ENCODE measurements around the gene CHD3. TPM values are rescaled to one million over a fixed set of nuclear protein-coding genes. Genes with fewer than 3 reads are reported as not detected.

CHD3 gene
- total and polyA plus RNA-seq, 8 donors = 35.9 to 143 (median 45.3) TPM

DNA sequence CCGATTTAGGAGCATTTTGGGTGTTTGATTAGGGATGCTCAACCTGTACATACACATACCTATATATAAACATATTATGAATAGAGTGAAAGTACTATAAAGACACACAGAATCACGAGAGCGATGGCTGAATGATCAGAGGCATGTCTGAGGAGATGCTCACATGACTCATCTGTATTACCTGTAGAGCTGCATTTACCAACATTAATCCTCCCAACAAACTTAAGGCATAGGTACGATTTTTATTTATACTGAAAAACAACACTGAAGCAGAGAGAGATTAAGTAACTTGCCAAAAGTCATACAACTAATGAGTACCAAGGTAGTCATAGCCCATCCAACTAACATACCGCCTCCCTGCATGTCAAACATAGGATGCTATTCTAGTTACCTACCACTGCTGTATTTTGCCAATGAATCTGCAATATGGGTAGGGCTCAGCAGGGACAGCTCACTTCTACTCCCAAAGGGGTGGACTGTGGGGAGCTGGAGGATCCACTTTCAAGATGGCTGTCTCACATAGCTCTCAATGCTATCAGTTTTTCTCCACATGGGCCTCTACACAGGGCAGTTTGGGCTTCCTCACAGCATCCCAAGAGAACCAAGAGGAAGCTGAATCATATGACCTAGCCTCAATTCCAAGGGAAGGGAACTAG lies 23.5 kb upstream of the CHD3 start:
- intact Hi-C loops (cut with DNase I) = loop anchor here in 2 of 3 donors (5.0 to 10.0 kb wide), 2 partner anchors 117 to 120 kb away; no protein-coding TSS in a partner anchor
- Histone ChIP-seq H3K9me3 (no peaks in the 10 kb centered on the region), H3K27ac (no peak overlapping the region), H3K4me3 (no peak overlapping the region), H3K4me1 (no peaks in the 10 kb centered on the region), H3K36me3 (no peaks in the 10 kb centered on the region), H3K27me3 (no peaks in the 10 kb centered on the region)
- TF ChIP-seq, protein P1, sequence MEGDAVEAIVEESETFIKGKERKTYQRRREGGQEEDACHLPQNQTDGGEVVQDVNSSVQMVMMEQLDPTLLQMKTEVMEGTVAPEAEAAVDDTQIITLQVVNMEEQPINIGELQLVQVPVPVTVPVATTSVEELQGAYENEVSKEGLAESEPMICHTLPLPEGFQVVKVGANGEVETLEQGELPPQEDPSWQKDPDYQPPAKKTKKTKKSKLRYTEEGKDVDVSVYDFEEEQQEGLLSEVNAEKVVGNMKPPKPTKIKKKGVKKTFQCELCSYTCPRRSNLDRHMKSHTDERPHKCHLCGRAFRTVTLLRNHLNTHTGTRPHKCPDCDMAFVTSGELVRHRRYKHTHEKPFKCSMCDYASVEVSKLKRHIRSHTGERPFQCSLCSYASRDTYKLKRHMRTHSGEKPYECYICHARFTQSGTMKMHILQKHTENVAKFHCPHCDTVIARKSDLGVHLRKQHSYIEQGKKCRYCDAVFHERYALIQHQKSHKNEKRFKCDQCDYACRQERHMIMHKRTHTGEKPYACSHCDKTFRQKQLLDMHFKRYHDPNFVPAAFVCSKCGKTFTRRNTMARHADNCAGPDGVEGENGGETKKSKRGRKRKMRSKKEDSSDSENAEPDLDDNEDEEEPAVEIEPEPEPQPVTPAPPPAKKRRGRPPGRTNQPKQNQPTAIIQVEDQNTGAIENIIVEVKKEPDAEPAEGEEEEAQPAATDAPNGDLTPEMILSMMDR (IDR thresholded peaks at IDR 0.05) = no peak
- no peak for FAIRE-seq
- ATAC-seq = no peak
- WGBS, 2 donors = 87 to 92% methylated on average over 5 of the region's 5 CpGs
- DNase-seq = no peak

DNA sequence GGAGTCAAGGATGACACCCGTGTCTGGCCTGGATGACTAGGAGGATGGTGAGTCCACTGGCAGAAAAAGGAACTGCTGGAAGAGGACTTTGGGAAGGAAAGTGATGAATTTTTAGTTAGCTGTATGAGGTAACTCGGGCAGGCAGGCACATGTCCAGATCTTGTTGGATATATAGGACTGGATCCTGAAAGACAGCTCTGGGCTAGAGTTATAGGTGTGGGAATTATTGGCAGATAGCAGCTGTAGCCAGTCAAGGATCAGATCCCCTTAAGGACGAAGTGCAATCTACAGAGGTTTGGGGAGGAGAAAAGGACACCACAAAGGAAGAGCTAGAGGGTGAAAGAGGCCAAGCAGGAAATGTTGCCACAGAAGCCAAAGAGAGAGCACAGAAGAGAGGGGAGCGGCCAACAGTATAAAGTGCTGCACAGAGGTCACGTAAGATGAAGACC lies 20.7 kb upstream of the CHD3 start:
- FAIRE-seq (no peak), ATAC-seq (no peak), DNase-seq (no peak)
- WGBS, 2 donors = 65 to 75% methylated on average over 5 of the region's 5 CpGs
- Histone ChIP-seq H3K36me3 (no peaks in the 10 kb centered on the region), H3K27ac (no peak overlapping the region), H3K27me3 (no peaks in the 10 kb centered on the region), H3K4me3 (no peak overlapping the region), H3K4me1 (no peaks in the 10 kb centered on the region), H3K9me3 (no peaks in the 10 kb centered on the region)
- intact Hi-C loops (cut with DNase I) = loop anchor here in 2 of 3 donors (5.0 to 10.0 kb wide), 2 partner anchors 114 to 117 kb away; no protein-coding TSS in a partner anchor
- TF ChIP-seq, protein P1 (IDR thresholded peaks at IDR 0.05) = no peak

DNA sequence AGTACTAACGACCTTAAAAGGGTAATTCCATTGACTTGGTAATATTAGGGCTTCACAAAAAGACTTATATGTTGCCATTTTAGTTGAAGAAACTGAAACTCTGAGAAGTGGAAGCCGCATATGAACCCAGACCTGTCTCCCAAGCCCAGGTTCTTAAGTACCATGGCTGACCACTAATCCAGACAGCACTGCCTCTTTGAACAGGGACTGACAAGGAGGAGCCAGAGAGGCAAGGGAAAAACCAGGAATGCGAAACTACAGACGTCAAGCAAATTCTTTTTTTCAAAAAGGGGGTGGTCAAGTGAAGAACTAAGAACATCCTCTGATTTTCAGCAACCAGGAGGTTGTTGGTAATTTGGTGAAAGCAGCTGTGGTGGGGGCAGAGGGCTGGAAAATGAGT lies 15.5 kb upstream of the CHD3 start:
- no peaks in the 10 kb centered on the region for H3K27me3 ChIP-seq
- no peaks in the 10 kb centered on the region for H3K9me3 ChIP-seq
- intact Hi-C loops (cut with DNase I) = no loop called here
- DNase-seq = no peak
- TF ChIP-seq, protein P1 (IDR thresholded peaks at IDR 0.05) = no peak
- no peaks in the 10 kb centered on the region for H3K4me1 ChIP-seq
- H3K36me3 ChIP-seq = no peaks in the 10 kb centered on the region
- ATAC-seq = no peak
- H3K27ac ChIP-seq = no peak overlapping the region
- WGBS, 2 donors = 67 to 71% methylated on average over 4 of the region's 4 CpGs
- FAIRE-seq = no peak
- H3K4me3 ChIP-seq = no peak overlapping the region

DNA sequence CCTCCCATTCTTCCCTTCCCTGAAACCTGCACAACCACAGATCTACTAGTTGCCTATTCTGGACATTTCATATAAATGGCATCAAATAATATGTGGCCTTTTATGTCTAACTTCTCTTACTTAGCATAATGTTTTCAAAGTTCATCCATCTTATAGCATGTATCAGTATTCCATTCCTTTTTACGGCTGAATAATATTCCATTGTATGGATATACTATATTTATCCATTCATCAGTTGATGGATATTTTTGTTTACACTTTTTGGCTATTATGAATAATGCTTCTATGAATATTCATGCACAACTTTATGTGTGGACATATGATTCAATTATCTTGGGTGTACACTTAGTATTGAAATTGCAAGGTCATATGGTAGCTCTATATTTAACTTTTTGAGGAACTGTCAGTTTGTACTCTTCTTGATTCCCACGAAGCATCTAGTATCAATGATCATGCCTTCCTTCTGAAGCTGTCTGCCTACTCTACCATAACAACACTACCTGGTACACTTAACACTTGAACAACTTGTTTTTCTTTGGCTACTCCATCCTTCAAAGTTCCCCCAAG lies 12.7 kb upstream of the CHD3 start:
- WGBS, 2 donors = 83 to 85% methylated on average over 2 of the region's 2 CpGs
- H3K9me3 ChIP-seq = no peaks in the 10 kb centered on the region
- intact Hi-C loops (cut with DNase I) = no loop called here
- ATAC-seq = no peak
- no peak for DNase-seq
- TF ChIP-seq, protein P1 (IDR thresholded peaks at IDR 0.05) = no peak
- peaks cover 0 to 8% (median 0%) of the 10 kb centered on the region in 3 donors for H3K36me3 ChIP-seq
- H3K27me3 ChIP-seq = no peaks in the 10 kb centered on the region
- no peak for FAIRE-seq
- H3K27ac ChIP-seq = no peak overlapping the region
- peaks cover 0 to 1% (median 0%) of the 10 kb centered on the region in 3 donors for H3K4me1 ChIP-seq
- H3K4me3 ChIP-seq = no peak overlapping the region

DNA sequence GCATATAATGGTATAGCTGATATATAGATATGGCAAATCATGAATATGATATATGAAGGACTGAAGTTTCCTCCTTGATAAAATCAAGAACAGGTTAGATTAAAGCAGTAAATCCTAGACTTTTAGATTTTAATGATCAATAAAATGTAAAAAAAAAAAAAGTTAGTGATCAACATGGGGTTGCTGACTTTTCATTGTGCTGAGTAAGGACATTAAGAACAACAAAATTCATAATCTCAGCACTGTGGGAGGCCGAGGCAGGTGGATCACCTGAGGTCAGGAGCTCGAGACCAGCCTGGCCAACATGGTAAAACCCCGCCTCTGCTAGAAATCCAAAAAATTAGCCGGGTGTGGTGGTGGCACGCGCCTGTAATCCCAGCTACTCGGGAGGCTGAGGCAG lies 10.4 kb upstream of the CHD3 start:
- TF ChIP-seq, protein P1 (IDR thresholded peaks at IDR 0.05) = no peak
- peaks cover 0 to 8% (median 0%) of the 10 kb centered on the region in 3 donors for H3K36me3 ChIP-seq
- H3K4me1 ChIP-seq = peaks cover 0 to 9% (median 1%) of the 10 kb centered on the region in 3 donors
- 91 to 92% methylated on average over 7 of the region's 7 CpGs for WGBS, 2 donors
- no peak overlapping the region for H3K4me3 ChIP-seq
- DNase-seq = peak in 1 of 6 donors; percentile 7
- H3K27ac ChIP-seq = no peak overlapping the region
- H3K27me3 ChIP-seq = no peaks in the 10 kb centered on the region
- intact Hi-C loops (cut with DNase I) = no loop called here
- no peak for FAIRE-seq
- H3K9me3 ChIP-seq = no peaks in the 10 kb centered on the region
- no peak for ATAC-seq

All from pancreas (tissue), 10 donors.